Glutamatergic neuron (in vitro differentiated cells): Measurements from ENCODE around the gene TM7SF2. TPM values are rescaled to one million over a fixed set of nuclear protein-coding genes. Genes with fewer than 3 reads are reported as not detected.
"Not testable (repeated sequence)": the region's sequence is repeated elsewhere in the genome, so short reads cannot be mapped to it uniquely, and the experiment has no call there.

Experiments used
- DNase-seq: peaks from one replicate; pipeline ENCODE4 v3.0.0; 2022
- H3K27ac Mint-ChIP-seq: one replicate; pipeline ENCODE4 v1.8.0; 2020; ENCODE audit warnings: mild to moderate bottlenecking, mixed read lengths, inconsistent platforms; ENCODE audit not compliant: unreplicated experiment
- H3K27me3 Mint-ChIP-seq: one replicate; pipeline ENCODE4 v1.8.0; 2020; ENCODE audit warnings: mild to moderate bottlenecking, moderate library complexity, mixed read lengths, inconsistent platforms; ENCODE audit not compliant: unreplicated experiment
- H3K36me3 Mint-ChIP-seq: one replicate; pipeline ENCODE4 v1.8.0; 2020; ENCODE audit warnings: mild to moderate bottlenecking, mixed read lengths, inconsistent platforms; ENCODE audit not compliant: unreplicated experiment
- H3K4me1 Mint-ChIP-seq: one replicate; pipeline ENCODE4 v1.8.0; 2020; ENCODE audit warnings: mild to moderate bottlenecking, low read depth, mixed read lengths, inconsistent platforms; ENCODE audit not compliant: unreplicated experiment
- H3K4me3 Mint-ChIP-seq: one replicate; pipeline ENCODE4 v1.8.0; 2020; ENCODE audit warnings: mild to moderate bottlenecking, mixed read lengths, inconsistent platforms; ENCODE audit not compliant: unreplicated experiment
- H3K9me3 Mint-ChIP-seq: one replicate; pipeline ENCODE4 v1.8.0; 2020; ENCODE audit warnings: mild to moderate bottlenecking, moderate library complexity, mixed read lengths, inconsistent platforms; ENCODE audit not compliant: unreplicated experiment
- total RNA-seq: library from RNA; stranded (reverse); fragmentation: NEBNext Ultra II Directional; extraction: Animal tissue kit (Norgen Biotek cat#: 25700); gene quantifications from one replicate; pipeline ENCODE4 v1.2.1, GENCODE V29; 2021; ENCODE audit not compliant: unreplicated experiment
- TF ChIP-seq, protein P1 (sequence below): fragments of 200-600 bp; sonication (generic); IDR thresholded peaks from one replicate; pipeline ENCODE4 v1.5.0; 2021; ENCODE audit not compliant: partially characterized antibody, unreplicated experiment

Gene TM7SF2
- total RNA-seq, 1 donor from 2014 or later, result 241 TPM

DNA sequence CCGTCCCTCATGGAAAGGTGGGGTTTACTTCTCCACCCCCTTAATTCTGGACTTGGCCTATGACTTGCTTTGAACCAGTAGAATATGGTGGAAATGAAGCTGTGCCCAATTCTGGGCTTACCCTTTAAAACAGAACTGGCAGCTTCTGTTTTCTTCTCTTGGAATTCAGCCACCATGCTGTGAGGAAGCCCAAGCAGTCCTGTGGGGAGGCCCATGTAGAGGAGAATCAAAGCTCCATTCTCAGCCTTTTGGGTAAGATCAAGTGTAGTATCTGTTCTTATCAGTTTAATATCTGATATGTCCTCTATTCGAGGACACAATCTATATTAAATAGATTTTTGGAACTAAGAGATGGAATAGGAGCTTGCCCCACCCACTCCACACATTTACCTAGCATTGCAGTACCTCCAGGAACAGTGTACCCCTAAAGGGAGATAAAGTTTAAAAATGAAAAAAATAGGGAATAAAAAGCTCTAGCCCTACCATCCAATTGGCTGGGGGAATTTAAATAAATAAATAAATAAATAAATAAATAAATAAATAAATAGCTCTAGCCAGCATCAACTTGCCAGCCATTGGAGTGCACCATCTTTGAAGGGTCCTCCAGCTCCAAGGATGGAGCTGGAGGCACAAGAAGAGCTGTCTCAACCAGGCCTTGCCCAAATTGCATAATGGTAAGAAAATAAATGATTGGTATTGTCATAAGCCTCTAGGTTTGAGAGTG, 35.8 kb downstream of the TM7SF2 start:
- Mint-ChIP-seq H3K36me3 (no peaks in the 10 kb centered on the region), H3K4me1 (peaks cover 2% of the 10 kb centered on the region), H3K27ac (no peak overlapping the region), H3K27me3 (no peaks in the 10 kb centered on the region), H3K9me3 (peaks cover 5% of the 10 kb centered on the region), H3K4me3 (no peak overlapping the region)
- TF ChIP-seq, protein P1, sequence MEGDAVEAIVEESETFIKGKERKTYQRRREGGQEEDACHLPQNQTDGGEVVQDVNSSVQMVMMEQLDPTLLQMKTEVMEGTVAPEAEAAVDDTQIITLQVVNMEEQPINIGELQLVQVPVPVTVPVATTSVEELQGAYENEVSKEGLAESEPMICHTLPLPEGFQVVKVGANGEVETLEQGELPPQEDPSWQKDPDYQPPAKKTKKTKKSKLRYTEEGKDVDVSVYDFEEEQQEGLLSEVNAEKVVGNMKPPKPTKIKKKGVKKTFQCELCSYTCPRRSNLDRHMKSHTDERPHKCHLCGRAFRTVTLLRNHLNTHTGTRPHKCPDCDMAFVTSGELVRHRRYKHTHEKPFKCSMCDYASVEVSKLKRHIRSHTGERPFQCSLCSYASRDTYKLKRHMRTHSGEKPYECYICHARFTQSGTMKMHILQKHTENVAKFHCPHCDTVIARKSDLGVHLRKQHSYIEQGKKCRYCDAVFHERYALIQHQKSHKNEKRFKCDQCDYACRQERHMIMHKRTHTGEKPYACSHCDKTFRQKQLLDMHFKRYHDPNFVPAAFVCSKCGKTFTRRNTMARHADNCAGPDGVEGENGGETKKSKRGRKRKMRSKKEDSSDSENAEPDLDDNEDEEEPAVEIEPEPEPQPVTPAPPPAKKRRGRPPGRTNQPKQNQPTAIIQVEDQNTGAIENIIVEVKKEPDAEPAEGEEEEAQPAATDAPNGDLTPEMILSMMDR, result no peak
- no peak for DNase-seq

DNA sequence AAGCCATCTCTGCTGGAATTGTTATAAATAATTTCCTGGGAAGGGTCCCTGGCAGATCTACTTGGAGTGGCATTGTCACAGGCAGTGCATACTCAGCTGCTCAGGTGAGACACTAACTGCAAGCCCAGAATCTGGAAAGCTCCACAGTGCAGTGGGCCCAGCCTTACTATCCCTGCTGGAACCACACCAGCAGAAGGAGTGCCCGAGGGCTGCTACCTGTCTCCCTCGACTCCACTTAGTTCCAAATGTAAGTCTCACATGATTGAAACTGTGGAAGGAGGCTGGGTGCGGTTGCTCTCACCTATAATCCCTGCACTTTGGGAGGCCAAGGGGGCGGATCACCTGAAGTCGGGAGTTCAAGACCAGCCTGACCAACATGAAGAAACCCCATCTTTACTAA, 37.0 kb downstream of the TM7SF2 start:
- TF ChIP-seq, protein P1, result no peak
- H3K4me3 Mint-ChIP-seq, result no peak overlapping the region
- H3K9me3 Mint-ChIP-seq, result peaks cover 5% of the 10 kb centered on the region
- no peaks in the 10 kb centered on the region for H3K27me3 Mint-ChIP-seq
- peaks cover 2% of the 10 kb centered on the region for H3K4me1 Mint-ChIP-seq
- DNase-seq, result no peak
- no peaks in the 10 kb centered on the region for H3K36me3 Mint-ChIP-seq
- H3K27ac Mint-ChIP-seq, result no peak overlapping the region

DNA sequence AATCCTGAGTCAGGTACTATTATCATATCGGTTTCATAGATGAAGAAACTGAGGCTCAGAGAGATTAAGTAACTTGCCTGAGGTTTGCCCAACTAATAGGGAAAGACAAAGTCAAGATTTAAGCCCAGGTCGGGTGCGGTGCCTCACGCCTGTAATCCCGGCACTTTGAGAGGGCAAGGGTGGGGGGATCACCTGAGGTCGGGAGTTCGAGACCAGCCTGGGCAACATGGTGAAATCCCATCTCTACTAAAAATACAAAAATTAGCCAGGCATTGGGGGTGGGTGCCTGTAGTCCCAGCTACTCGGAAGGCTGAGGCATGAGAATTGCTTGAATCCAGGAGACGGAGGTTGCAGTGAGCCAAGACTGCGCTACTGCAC, 38.4 kb downstream of the TM7SF2 start:
- not testable (repeated sequence) for H3K4me3 Mint-ChIP-seq, H3K9me3 Mint-ChIP-seq, H3K27me3 Mint-ChIP-seq, DNase-seq, H3K4me1 Mint-ChIP-seq, H3K36me3 Mint-ChIP-seq
- peak overlapping the region; percentile 73 for H3K27ac Mint-ChIP-seq

DNA sequence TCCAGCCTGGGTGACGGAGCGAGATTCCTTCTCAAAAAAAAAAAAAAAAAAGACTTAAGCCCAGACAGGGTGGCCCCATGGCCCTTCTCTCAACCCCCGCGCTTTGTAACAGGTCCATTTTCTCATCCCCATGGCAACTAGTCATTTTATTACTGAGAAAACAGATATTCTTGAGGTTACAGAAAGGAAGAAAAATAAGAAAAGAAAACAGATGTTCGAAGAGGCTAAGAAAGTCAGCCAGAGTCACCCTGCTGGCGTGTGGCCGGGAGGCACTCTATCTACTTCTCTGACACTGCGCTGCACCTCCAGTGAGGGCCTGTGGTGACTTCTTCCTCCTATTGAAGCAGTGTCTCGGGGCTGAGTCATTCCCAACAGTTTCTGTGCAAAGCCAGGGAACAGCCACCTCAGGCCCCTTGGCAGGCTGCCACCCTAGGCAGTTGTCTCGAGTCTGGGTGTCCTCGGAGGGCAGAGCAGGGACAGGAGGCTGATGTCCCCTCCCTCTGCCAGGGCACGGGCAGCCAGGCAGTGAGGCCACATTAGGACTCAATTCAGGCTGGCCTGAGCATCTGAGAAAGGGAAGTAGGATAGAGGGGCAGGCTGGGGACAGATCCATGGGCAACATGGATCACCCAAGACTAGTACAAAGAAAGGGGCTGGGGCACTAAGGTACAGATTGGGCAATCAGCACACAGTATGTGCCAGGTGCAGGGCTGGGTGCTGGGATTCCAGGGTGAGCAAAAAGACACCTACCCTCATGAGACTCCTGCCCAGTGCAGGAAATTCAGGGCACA, 39.0 kb downstream of the TM7SF2 start:
- Mint-ChIP-seq H3K4me1 (peaks cover 2% of the 10 kb centered on the region), H3K27ac (no peak overlapping the region), H3K27me3 (no peaks in the 10 kb centered on the region), H3K9me3 (peaks cover 5% of the 10 kb centered on the region), H3K4me3 (no peak overlapping the region), H3K36me3 (no peaks in the 10 kb centered on the region)
- TF ChIP-seq, protein P1, result no peak
- DNase-seq, result no peak

DNA sequence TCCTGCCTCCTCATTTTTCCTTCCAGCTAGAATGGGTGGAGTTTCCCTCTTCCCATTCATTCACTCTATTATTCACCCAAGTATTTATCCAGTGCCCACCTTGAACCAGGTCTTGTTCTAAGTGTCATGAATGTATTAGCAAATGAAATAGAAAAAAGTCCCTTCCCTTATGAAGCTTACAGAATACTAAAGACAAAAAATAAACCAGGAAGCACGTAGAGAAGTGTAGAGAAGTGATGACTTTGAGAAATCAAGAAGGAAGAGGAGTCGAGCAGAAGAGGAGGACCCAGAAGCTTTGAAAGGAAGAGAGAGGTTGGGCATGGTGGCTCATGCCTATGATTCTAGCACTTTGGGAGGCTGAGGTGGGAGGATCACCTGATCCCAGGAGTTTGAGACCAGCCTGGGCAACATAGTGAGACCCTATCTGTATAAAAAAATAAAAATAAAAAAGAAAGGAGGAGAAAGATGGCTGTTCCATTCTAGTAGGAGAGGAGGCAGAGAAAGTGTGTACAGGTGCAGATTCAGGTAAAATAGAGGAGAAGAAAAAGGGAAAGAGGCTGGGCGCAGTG, 39.7 kb downstream of the TM7SF2 start:
- Mint-ChIP-seq H3K27me3 (no peaks in the 10 kb centered on the region), H3K4me3 (no peak overlapping the region), H3K9me3 (peaks cover 5% of the 10 kb centered on the region), H3K27ac (no peak overlapping the region), H3K4me1 (peaks cover 2% of the 10 kb centered on the region), H3K36me3 (no peaks in the 10 kb centered on the region)
- DNase-seq, result no peak
- TF ChIP-seq, protein P1, result no peak
